Loucy (cell line): ENCODE measurements around the gene CEP72.

Source experiments
- EZH2phosphoT487 ChIP-seq: fragments of 200-600 bp; IDR thresholded peaks from 2 replicates; pipeline ENCODE4 v1.6.1; 2018; ENCODE audit warnings: antibody characterized with exemption, mild to moderate bottlenecking, moderate library complexity, borderline replicate concordance
- TF ChIP-seq, protein P1 (sequence below): fragments of 200-600 bp; sonication (generic); conservative IDR thresholded peaks from 2 replicates; pipeline ENCODE4 v1.5.1; 2014; ENCODE audit warnings: mild to moderate bottlenecking, antibody characterized with exemption, low read length

DNA sequence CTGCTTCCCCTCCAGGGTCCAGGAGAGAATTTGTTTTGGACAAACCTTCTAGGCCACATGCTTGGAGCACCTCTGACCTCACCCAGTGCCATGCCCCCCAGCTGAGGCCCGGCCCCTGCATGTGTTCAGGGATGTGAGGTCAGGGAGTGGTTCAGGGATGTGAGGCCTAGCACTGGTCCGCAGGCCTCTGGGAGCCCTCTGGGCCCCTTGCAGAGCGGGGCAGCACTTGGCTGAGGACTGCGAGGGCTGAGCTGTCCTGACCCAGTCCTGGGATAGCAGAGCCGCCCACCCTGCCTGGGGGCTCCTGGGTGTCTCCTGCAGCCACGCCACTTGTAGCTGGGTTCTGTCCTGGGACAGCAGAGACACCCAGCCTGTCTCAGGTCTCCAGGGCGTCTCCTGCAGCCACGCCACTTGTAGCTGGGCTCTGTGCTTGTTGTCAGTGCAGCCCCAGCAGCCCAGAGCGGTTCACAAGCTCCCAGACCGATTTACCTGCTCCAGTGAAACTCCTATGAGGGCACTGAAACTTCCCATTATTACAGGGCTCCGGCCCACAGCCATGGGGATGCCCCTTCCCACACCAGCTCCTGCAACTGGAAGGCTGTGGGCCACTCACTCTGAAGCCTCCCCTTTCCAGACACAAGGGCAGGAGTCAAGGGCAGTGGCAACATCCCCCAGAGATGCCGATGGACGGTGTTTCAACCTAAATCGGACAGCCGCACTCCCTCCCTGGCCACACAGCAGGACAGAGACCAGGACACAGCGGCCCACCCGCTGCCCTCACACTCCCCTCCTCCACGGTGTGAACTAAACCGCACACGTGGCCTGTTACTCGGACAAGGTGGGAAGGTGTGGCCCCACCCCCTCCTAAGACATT is 5.4 kb upstream of the CEP72 start:
- TF ChIP-seq, protein P1, sequence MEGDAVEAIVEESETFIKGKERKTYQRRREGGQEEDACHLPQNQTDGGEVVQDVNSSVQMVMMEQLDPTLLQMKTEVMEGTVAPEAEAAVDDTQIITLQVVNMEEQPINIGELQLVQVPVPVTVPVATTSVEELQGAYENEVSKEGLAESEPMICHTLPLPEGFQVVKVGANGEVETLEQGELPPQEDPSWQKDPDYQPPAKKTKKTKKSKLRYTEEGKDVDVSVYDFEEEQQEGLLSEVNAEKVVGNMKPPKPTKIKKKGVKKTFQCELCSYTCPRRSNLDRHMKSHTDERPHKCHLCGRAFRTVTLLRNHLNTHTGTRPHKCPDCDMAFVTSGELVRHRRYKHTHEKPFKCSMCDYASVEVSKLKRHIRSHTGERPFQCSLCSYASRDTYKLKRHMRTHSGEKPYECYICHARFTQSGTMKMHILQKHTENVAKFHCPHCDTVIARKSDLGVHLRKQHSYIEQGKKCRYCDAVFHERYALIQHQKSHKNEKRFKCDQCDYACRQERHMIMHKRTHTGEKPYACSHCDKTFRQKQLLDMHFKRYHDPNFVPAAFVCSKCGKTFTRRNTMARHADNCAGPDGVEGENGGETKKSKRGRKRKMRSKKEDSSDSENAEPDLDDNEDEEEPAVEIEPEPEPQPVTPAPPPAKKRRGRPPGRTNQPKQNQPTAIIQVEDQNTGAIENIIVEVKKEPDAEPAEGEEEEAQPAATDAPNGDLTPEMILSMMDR: no peak
- no peak for TF ChIP-seq EZH2phosphoT487
